Measurements from ENCODE around the gene KIF3A. TPM values are rescaled to one million over a fixed set of nuclear protein-coding genes. Genes with fewer than 3 reads are reported as not detected.

The KIF3A gene
- total RNA-seq, 1 donor = 12.7 TPM

DNA sequence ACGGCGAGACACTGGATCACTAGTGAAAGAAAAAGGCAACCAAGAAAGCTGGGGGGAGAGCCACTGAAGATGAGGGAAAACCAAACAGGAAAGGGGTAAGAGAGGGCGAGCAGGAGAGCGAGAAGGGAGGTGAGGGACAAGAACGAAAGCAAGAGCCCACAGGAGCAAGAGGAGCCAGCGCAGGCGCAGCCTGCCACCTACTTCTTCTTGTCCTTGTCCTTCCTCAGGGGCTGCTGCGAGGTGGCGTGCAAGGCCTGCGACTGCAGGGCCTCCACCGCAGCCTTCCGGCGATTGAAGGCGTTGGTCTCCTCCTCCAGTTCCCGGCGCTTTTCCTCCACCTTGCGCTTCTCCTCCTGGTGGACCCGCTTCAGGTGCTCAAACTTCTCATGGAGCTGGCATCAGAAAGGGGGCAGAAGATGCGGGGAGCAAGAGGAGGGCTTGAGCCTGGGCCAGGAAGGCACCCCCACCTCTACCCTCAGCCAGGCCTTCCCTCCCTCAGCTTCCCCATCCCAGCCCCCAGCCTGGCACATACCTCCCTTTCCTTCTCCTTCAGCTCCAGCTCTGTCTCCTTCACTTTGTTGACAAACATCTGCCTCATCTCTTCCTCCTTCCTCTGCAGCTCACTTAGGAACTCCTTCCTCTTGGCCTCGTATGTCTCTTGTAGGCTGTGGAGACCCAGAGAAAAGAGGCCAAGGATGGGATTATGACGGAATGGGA lies 23.4 kb upstream of the KIF3A start:
- DNase-seq (ENCODE audit: insufficient read length, low spot score, missing footprints) = peak; percentile 79
- no peak overlapping the region for H3K4me2 ChIP-seq (ENCODE audit: insufficient read depth, low read length)
- H2AFZ ChIP-seq (ENCODE audit: low read length) = no peak overlapping the region
- TF ChIP-seq, protein P1, sequence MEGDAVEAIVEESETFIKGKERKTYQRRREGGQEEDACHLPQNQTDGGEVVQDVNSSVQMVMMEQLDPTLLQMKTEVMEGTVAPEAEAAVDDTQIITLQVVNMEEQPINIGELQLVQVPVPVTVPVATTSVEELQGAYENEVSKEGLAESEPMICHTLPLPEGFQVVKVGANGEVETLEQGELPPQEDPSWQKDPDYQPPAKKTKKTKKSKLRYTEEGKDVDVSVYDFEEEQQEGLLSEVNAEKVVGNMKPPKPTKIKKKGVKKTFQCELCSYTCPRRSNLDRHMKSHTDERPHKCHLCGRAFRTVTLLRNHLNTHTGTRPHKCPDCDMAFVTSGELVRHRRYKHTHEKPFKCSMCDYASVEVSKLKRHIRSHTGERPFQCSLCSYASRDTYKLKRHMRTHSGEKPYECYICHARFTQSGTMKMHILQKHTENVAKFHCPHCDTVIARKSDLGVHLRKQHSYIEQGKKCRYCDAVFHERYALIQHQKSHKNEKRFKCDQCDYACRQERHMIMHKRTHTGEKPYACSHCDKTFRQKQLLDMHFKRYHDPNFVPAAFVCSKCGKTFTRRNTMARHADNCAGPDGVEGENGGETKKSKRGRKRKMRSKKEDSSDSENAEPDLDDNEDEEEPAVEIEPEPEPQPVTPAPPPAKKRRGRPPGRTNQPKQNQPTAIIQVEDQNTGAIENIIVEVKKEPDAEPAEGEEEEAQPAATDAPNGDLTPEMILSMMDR (IDR thresholded peaks at IDR 0.05; ENCODE audit: extremely low read depth, low read depth, low read length) = no peak
- H3K4me1 ChIP-seq (ENCODE audit: insufficient read depth, low read length) = no peaks in the 10 kb centered on the region
- no peak overlapping the region for H3K4me3 ChIP-seq (ENCODE audit: insufficient read depth, low read length)
- peaks cover 8% of the 10 kb centered on the region for H4K20me1 ChIP-seq (ENCODE audit: insufficient read depth, low read length)
- H3K36me3 ChIP-seq (ENCODE audit: insufficient read depth, low read length) = peaks cover 38% of the 10 kb centered on the region
- H3K27ac ChIP-seq (ENCODE audit: low read depth, low read length) = no peak overlapping the region
- H3K79me2 ChIP-seq (ENCODE audit: insufficient read depth, low read length) = no peaks in the 10 kb centered on the region
- H3K27me3 ChIP-seq (ENCODE audit: insufficient read depth, low read length) = no peaks in the 10 kb centered on the region
- H3K9me3 ChIP-seq (ENCODE audit: low read depth, low read length) = no peaks in the 10 kb centered on the region

DNA sequence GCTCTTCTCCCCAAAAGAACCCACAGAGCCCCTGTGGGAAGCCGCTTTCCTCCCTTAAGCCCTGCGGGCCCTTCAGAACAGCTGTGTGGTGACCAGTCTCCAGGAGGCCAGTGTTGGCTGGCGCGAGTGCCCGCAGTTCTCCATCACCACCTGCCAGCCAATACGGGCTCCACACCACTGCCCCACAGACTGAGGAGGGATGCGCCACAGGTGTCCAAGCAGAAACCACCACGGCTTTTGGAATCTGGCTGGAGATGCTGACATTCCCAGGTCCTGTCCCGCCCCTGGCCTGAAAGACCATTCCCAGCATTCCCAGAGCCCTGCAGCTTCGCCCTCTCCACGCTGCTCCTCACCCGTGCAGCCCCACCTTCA lies 22.7 kb upstream of the KIF3A start:
- TF ChIP-seq, protein P1 (IDR thresholded peaks at IDR 0.05; ENCODE audit: extremely low read depth, low read depth, low read length) = no peak
- Histone ChIP-seq H3K9me3 (ENCODE audit: low read depth, low read length) (no peaks in the 10 kb centered on the region), H3K79me2 (ENCODE audit: insufficient read depth, low read length) (no peaks in the 10 kb centered on the region), H3K27ac (ENCODE audit: low read depth, low read length) (no peak overlapping the region), H3K4me3 (ENCODE audit: insufficient read depth, low read length) (no peak overlapping the region), H3K4me2 (ENCODE audit: insufficient read depth, low read length) (no peak overlapping the region), H3K27me3 (ENCODE audit: insufficient read depth, low read length) (no peaks in the 10 kb centered on the region), H2AFZ (ENCODE audit: low read length) (no peak overlapping the region), H4K20me1 (ENCODE audit: insufficient read depth, low read length) (peaks cover 9% of the 10 kb centered on the region), H3K36me3 (ENCODE audit: insufficient read depth, low read length) (peaks cover 36% of the 10 kb centered on the region), H3K4me1 (ENCODE audit: insufficient read depth, low read length) (no peaks in the 10 kb centered on the region)
- no peak for DNase-seq (ENCODE audit: insufficient read length, low spot score, missing footprints)

DNA sequence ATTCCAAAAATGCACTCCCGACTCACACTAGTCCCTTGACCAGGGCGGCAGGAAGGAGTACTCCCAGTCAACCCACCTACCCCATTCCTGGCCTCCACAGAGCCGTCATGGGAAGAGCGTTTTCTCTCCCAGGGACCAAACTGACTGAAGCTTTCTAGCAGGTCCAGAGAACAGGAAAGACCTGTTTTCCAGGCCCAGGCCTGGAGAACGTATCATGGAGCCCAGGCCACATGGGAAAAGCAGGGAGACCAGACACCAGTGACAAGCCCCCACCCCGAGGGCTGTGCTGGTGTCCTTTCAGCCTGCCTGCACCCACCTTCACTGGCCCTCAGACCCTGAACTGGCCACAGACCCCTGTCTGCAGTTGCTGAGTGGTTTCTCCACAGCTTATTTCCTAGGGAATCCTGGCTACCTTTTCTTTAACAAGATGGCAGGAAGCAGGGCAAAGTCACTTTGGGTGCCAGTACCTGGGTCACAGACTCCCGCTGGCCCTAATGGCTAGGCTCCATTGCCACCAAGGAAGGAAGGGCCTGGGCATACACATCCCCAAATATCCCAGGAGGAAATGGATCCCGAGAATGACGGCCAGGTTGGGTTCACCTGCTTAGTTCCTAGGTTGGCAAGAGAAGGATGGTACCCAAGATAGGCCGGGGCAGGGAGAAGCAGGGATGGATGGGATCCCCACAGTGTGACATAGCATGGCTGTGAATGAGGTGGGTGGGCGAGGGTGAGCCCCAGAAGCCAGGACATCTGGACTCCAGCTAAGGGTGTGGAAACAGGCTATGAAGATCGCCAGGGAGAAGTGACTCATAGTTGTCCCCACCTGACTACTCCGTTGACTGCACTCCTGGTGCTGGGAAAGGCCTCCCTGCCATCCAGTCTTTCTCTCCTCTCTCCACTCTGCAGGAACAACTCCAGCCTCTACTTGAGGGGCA lies 22.0 kb upstream of the KIF3A start:
- no peak overlapping the region for H2AFZ ChIP-seq (ENCODE audit: low read length)
- no peak overlapping the region for H3K4me3 ChIP-seq (ENCODE audit: insufficient read depth, low read length)
- H3K4me2 ChIP-seq (ENCODE audit: insufficient read depth, low read length) = no peak overlapping the region
- H4K20me1 ChIP-seq (ENCODE audit: insufficient read depth, low read length) = peaks cover 7% of the 10 kb centered on the region
- peaks cover 30% of the 10 kb centered on the region for H3K36me3 ChIP-seq (ENCODE audit: insufficient read depth, low read length)
- TF ChIP-seq, protein P1 (IDR thresholded peaks at IDR 0.05; ENCODE audit: extremely low read depth, low read depth, low read length) = no peak
- H3K4me1 ChIP-seq (ENCODE audit: insufficient read depth, low read length) = no peaks in the 10 kb centered on the region
- H3K79me2 ChIP-seq (ENCODE audit: insufficient read depth, low read length) = no peaks in the 10 kb centered on the region
- no peaks in the 10 kb centered on the region for H3K9me3 ChIP-seq (ENCODE audit: low read depth, low read length)
- peak; percentile 54 for DNase-seq (ENCODE audit: insufficient read length, low spot score, missing footprints)
- H3K27ac ChIP-seq (ENCODE audit: low read depth, low read length) = no peak overlapping the region
- H3K27me3 ChIP-seq (ENCODE audit: insufficient read depth, low read length) = peaks cover 1% of the 10 kb centered on the region

DNA sequence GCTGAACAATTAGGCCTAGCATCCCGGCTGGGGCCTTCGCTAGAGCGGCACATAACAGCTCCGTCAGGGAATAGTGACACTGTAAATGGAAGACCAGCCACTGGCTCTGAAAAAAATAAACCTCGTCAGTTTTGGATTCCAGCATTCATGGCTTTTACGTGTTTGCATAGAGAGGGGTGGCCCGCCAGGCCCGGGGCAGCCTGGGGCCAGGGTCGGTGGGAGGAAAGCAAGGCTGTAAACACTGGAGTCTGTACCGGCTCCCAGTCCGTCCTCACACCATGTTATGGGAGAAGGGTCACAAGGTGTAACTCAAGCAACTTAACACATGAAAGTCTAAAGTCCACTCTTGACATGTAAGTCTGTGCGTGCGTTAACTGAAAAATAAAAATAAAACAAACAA lies 21.1 kb upstream of the KIF3A start:
- Histone ChIP-seq H3K4me1 (ENCODE audit: insufficient read depth, low read length) (no peaks in the 10 kb centered on the region), H4K20me1 (ENCODE audit: insufficient read depth, low read length) (peaks cover 10% of the 10 kb centered on the region), H3K4me3 (ENCODE audit: insufficient read depth, low read length) (no peak overlapping the region), H2AFZ (ENCODE audit: low read length) (no peak overlapping the region), H3K9me3 (ENCODE audit: low read depth, low read length) (no peaks in the 10 kb centered on the region), H3K36me3 (ENCODE audit: insufficient read depth, low read length) (peaks cover 29% of the 10 kb centered on the region), H3K4me2 (ENCODE audit: insufficient read depth, low read length) (no peak overlapping the region), H3K27me3 (ENCODE audit: insufficient read depth, low read length) (peaks cover 7% of the 10 kb centered on the region), H3K27ac (ENCODE audit: low read depth, low read length) (no peak overlapping the region), H3K79me2 (ENCODE audit: insufficient read depth, low read length) (no peaks in the 10 kb centered on the region)
- peak; percentile 32 for DNase-seq (ENCODE audit: insufficient read length, low spot score, missing footprints)
- TF ChIP-seq, protein P1 (IDR thresholded peaks at IDR 0.05; ENCODE audit: extremely low read depth, low read depth, low read length) = no peak

Measured in osteoblast (primary cell).